Tibial nerve (tissue), 4 donors: ENCODE measurements around the gene ARID1B.

ENCODE experiments used
- EP300 ChIP-seq, 2 donors: sonication (generic); formaldehyde crosslinking; IDR thresholded peaks; one replicate each; pipeline ENCODE4 v1.6.1; 2017; ENCODE audit warnings: antibody characterized with exemption in 2 of 2, mild to moderate bottlenecking in 1 of 2
- POLR2A ChIP-seq, 2 donors: fragments of 450-650 bp; IDR thresholded peaks; one replicate each; pipeline ENCODE4 v1.6.1; 2017; ENCODE audit warnings: antibody characterized with exemption in 2 of 2, mild to moderate bottlenecking in 2 of 2, moderate library complexity in 2 of 2
- TF ChIP-seq, protein P1 (sequence below), 5 experiments: fragments of 200-600 bp in 3 of 5; fragments of 450-650 bp in 2 of 5; sonication (generic) in 3 of 5; IDR thresholded peaks; one replicate each; pipeline ENCODE4 v1.5.1; 2016 to 2019; ENCODE audit warnings: antibody characterized with exemption in 5 of 5, mild to moderate bottlenecking in 3 of 5, moderate library complexity in 2 of 5

DNA sequence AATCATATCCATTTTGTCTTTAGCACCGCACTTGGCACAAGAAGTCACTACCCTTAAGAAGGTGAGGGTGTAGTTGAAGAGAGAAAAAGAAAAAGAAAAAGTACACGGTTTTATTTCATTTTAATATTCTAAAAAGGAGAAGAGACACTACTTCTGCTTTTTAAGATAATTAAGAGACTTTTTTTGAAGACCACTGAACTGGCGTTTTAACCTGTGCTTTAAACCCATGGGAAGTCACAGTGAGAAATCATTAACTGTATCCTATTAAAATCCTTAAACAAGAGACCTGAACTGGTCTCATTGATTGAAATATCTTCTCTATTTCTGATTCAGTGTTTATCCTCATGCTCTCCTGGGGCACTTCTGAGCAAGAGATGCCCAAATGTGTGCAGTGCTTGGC lies 302.6 kb downstream of the ARID1B start:
- TF ChIP-seq, protein P1, sequence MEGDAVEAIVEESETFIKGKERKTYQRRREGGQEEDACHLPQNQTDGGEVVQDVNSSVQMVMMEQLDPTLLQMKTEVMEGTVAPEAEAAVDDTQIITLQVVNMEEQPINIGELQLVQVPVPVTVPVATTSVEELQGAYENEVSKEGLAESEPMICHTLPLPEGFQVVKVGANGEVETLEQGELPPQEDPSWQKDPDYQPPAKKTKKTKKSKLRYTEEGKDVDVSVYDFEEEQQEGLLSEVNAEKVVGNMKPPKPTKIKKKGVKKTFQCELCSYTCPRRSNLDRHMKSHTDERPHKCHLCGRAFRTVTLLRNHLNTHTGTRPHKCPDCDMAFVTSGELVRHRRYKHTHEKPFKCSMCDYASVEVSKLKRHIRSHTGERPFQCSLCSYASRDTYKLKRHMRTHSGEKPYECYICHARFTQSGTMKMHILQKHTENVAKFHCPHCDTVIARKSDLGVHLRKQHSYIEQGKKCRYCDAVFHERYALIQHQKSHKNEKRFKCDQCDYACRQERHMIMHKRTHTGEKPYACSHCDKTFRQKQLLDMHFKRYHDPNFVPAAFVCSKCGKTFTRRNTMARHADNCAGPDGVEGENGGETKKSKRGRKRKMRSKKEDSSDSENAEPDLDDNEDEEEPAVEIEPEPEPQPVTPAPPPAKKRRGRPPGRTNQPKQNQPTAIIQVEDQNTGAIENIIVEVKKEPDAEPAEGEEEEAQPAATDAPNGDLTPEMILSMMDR (IDR thresholded peaks at IDR 0.05), result no peak
- no peak for TF ChIP-seq POLR2A (IDR thresholded peaks at IDR 0.05)
- no peak for TF ChIP-seq EP300 (IDR thresholded peaks at IDR 0.05)
